Bronchial epithelial cell (primary cell): ENCODE data around the gene LRRN2. TPM values are rescaled to one million over a fixed set of nuclear protein-coding genes. Genes with fewer than 3 reads are reported as not detected.
"Not testable (repeated sequence)": the region's sequence is repeated elsewhere in the genome, so short reads cannot be mapped to it uniquely, and the experiment has no call there.

ENCODE experiments used
- DNase-seq: peaks from one replicate; pipeline ENCODE4 v3.0.0-alpha.2; 2010; ENCODE audit warnings: low read depth
- FAIRE-seq: peaks from 2 replicates; lab custom pipeline; 2011; peaks lifted over from hg19 to GRCh38; lab: Jason Lieb, UNC
- H3K27me3 ChIP-seq: 2 replicates; pipeline ENCODE4 v1.5.1; 2011; ENCODE audit warnings: low read length; ENCODE audit not compliant: control insufficient read depth, insufficient read depth
- H3K36me3 ChIP-seq: 2 replicates; pipeline ENCODE4 v1.5.1; 2011; ENCODE audit warnings: low read length; ENCODE audit not compliant: control insufficient read depth, insufficient read depth
- H3K4me3 ChIP-seq: 2 replicates; pipeline ENCODE4 v1.5.1; 2011; ENCODE audit warnings: mild to moderate bottlenecking, low read depth, low read length, control low read depth
- CTCF ChIP-seq: IDR thresholded peaks from 2 replicates; pipeline ENCODE4 v1.5.1; 2011; ENCODE audit warnings: mild to moderate bottlenecking, moderate library complexity, low read length, control low read depth, inconsistent platforms; ENCODE audit not compliant: insufficient read depth, severe bottlenecking
- total RNA-seq: library from RNA; depleted of rRNA; stranded (reverse); fragments of >200 nt; gene quantifications from 2 replicates; pipeline ENCODE4 v1.2.1, GENCODE V29; 2014

The LRRN2 gene
- total RNA-seq, 1 donor from 2014 or later, result not detected

GRCh38 chr1:204731509-204731908 is 46.0 kb upstream of the LRRN2 start:
- FAIRE-seq (no peak), DNase-seq (no peak)
- Histone ChIP-seq H3K36me3 (no peaks in the 10 kb centered on the region), H3K27me3 (peaks cover 12% of the 10 kb centered on the region), H3K4me3 (no peak overlapping the region)
- TF ChIP-seq CTCF, result no peak

GRCh38 chr1:204730826-204731459 is 45.4 kb upstream of the LRRN2 start:
- FAIRE-seq (no peak), DNase-seq (peak; percentile 81)
- no peak for TF ChIP-seq CTCF
- no peak overlapping the region for H3K4me3 ChIP-seq
- no peaks in the 10 kb centered on the region for H3K36me3 ChIP-seq
- peaks cover 12% of the 10 kb centered on the region for H3K27me3 ChIP-seq

- H3K4me3 ChIP-seq, result no peak overlapping the region
- H3K27me3 ChIP-seq, result peaks cover 8% of the 10 kb centered on the region
- TF ChIP-seq CTCF, result no peak
- no peak for DNase-seq
- FAIRE-seq, result no peak
- no peaks in the 10 kb centered on the region for H3K36me3 ChIP-seq
These were observed 44.0 kb upstream of the LRRN2 start for GRCh38 chr1:204729516-204729915.

GRCh38 chr1:204728456-204728855 is 42.9 kb upstream of the LRRN2 start:
- peak; percentile 60 for DNase-seq
- peaks cover 3% of the 10 kb centered on the region for H3K27me3 ChIP-seq

GRCh38 chr1:204728045-204728444 is 42.5 kb upstream of the LRRN2 start:
- no peak overlapping the region for H3K4me3 ChIP-seq
- H3K27me3 ChIP-seq, result peaks cover 1% of the 10 kb centered on the region
- no peaks in the 10 kb centered on the region for H3K36me3 ChIP-seq
- no peak for DNase-seq
- FAIRE-seq, result no peak
- TF ChIP-seq CTCF, result no peak

More at GRCh38 chr1:204728456-204728855, 42.9 kb upstream of the LRRN2 start:
- FAIRE-seq, result no peak
- no peak overlapping the region for H3K4me3 ChIP-seq
- H3K36me3 ChIP-seq, result no peaks in the 10 kb centered on the region
- TF ChIP-seq CTCF, result no peak

- not testable (repeated sequence) for H3K27me3 ChIP-seq, DNase-seq, FAIRE-seq, H3K36me3 ChIP-seq, H3K4me3 ChIP-seq
These were observed 41.9 kb upstream of the LRRN2 start for GRCh38 chr1:204727438-204727837.
